HG02973 (cell line): Measurements from ENCODE around the gene MINDY3.
"Not testable (repeated sequence)": the region's sequence is repeated elsewhere in the genome, so short reads cannot be mapped to it uniquely, and the experiment has no call there.

Experiments
- ATAC-seq: cut with Tn5 transposase; IDR thresholded peaks from one replicate; pipeline ENCODE4 v1.9.1; 2021; ENCODE audit warnings: moderate library complexity; ENCODE audit not compliant: unreplicated experiment

The MINDY3 gene

GRCh38 chr10:15857107-15857575 is 3.2 kb downstream of the MINDY3 start:
- no peak for ATAC-seq

DNA sequence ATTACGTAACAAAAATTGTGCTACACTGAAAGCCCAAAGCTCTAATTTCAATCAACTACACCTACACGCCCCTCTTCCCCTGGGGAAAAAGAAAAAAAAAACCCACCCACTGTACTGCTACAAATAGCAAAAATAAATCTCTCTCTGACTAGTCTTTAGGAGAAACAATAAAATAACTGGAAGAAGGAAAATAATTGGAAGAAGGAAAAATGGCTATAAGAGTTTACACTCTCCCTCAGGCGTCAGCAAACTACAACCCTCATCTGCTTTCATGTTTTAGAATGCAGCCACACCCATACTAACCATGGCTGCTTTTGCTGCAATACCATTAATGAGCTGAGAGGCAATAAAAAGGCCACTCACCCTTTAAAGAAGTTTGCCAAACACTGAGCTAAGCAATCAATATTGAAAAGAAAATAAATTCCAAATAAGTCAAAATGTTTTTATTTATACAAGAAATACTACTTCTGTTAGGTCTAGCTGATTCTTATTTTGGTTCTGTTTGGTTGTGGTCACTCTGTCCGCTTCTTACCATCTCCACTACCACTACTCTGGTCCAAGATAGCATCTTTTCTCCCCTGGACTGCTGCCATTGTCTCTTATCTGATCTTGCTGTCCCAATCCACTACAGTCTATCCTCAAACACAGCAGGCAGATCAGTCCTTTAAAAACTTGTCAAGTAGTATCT is 3.8 kb downstream of the MINDY3 start:
- ATAC-seq, result no peak

DNA sequence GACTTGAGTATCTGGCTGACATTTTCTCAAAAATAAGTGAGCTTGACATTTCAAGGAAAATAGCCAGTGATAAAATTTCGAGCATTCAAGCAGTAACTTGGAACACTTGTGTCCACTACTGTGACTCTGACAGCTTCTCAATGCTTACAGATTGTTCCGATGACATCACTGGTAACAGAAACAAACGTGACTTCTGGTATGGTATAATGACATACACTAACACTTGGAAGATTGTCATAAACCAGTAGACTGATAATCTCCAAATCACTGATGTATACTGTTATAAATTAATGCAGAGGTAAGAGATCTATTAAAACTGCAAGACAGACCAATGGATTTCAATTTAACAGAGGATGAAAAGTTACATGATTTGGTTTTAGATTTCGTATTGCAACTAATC is 6.5 kb downstream of the MINDY3 start:
- no peak for ATAC-seq

GRCh38 chr10:15852111-15852557 is 8.2 kb downstream of the MINDY3 start:
- no peak for ATAC-seq

DNA sequence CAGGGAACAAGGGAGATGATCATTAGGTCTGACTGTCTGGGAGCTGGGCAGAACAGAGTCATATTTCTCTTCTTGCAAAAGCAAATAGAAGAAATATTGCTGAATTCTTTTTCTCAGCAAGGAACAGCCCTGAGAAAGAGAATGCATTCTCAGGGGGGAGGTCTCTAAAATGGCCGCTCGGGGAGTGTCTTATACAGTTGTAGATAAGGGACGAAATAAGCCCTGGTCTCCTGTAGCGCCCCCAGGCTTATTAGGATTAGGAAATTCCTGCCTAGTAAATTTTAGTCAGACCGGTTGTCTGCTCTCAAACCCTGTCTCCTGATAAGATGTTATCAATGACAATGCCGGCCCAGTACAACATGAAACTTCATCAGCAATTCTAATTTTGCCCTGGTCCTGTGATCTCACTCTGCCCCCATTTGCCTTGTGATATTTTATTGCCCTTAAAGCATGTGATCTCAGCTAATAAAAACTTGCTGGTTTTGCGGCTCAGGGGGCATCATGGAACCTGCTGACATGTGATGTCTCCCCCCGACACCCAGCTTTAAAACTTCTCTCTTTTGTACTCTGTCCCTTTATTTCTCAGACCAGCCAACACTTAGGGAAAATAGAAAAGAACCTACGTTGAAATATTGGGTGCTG is 9.8 kb downstream of the MINDY3 start:
- ATAC-seq, result not testable (repeated sequence)

DNA sequence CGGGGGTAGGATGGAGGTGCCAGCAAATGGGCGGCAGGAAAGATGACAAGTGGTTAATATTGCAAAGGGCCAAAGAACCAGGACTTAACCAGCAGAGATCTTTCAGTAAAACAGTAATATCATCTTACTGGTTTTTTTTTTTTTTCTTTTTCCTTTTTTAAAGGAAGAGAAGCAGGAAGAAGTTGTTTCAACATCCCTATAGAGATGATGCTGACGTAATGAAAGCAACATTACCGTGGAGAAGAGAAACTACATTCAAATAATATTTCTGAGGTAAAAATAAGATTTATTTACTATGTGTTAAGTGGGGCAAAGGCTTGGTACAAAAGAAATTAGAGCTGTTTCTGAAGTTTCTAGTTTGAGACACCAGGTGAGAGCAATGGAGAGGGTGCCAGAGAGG is 11.0 kb downstream of the MINDY3 start:
- ATAC-seq, result no peak

- no peak for ATAC-seq
These were observed 12.8 kb downstream of the MINDY3 start for GRCh38 chr10:15847481-15847880.

DNA sequence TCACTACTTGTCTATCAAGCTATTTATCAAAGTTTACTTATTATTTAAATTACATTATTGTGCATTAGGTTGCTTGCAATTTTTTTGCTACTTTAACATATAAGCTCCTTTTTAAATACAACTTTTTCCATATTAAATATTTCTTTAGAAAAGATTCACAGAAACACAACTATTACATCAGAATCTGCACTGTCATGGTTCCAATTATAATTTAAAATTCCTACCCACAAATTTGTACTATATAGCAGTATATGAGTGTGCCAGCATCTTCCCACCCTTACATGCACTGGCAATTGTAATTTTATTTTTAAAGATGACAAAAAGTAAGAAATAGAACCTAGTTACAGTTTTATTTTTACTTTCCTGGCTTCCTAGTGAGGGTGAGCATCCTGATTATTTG is 15.8 kb downstream of the MINDY3 start:
- ATAC-seq, result no peak

DNA sequence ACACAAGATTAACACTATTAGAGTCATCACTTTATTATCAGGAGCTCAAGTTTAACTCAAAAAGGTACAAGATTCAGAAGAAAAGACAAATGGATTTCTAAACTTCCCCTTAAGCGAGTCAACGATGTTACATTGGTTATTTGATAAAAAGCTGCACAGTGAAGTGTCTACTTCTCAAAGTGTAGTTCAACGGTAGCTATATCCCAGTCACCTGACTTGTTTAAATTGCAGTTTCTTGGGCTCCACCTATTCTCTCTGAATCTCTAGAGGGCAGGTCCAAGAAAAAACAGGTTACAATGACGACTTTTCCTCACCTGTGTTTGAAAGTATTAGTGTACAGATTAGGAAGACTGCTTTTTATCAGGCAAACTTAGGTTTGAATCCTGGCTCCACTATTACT is 16.6 kb downstream of the MINDY3 start:
- no peak for ATAC-seq

DNA sequence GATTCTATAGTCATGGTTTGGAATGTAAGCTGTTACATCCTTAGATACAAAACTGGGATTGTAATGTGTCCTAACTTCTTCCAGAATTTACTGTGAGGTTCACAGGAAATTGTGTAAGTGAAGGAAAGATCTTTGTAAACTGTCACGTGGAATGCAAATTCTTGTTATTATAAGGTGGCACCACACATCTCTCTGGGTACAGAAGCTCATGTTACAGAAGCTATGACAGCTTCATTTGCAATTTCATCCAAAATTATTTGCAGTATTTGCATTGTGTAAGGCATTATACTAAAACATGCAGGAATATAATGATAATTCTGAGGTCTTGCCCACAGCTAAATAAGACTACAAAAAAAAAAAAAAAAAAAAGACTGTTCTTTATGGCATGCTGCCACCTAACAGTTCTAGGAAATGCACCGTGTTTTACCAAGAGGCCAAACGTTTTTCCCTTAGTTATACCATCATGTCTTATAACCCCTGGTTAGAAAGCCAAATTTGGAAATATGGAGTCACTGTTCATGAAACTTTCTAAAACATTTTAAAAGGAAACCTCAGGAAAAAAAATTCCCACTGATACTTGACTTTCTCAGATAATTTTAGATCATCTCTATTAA is 17.6 kb downstream of the MINDY3 start:
- no peak for ATAC-seq

DNA sequence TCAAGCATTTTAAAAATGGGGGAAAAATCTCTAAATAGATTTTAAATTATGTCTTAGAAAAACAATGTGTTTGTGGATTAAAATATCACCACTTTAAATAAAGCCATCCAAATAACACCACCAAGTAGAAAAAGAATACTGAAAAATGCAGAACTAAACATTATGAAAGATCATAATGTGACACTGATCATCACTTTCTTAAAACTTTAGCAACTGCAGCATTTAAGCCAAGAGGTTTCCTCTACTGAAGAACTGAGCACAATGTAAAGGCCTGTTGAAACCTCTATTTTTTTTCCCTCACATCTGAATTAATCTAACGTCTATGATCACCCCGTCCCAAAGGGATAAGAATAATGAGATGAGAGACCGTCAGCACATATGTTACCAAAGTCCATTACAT is 18.6 kb downstream of the MINDY3 start:
- ATAC-seq, result no peak

DNA sequence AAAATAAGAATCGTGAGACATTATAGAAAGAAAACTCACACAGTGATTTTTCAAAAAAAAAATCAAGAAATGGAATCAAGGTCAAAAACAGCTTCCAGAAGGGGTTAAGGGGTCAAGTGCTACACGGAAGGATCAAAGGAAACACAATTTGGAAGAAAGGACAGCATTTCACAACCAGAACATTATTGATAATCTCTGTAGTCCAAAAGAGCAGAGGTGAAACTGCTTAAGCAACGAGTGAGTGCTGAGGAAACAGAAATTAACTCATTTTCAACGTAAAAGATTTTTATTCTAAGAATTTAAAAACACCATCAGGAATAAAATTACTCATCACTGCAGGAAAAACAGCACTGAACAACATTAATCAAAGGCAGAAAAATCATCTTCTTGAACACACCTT is 23.5 kb downstream of the MINDY3 start:
- no peak for ATAC-seq

DNA sequence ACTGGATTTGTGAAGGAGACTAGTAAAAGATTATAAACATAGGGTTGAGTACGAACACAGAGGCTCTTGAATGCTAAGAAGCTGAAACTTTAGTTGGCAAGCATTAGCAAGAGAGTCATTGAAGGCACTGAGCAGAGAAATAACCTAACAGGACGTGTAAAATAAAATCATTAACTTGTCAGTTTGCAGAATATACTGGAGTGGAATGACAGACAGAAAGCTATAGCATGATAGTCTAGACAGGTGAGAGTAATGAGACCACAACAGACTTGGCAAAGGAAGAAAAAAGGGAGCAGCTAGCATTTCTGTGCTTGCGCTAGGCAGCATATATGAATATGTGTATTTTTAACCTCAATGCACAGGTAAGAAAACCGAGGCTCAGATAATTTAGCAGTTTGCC is 30.8 kb downstream of the MINDY3 start:
- ATAC-seq, result no peak

DNA sequence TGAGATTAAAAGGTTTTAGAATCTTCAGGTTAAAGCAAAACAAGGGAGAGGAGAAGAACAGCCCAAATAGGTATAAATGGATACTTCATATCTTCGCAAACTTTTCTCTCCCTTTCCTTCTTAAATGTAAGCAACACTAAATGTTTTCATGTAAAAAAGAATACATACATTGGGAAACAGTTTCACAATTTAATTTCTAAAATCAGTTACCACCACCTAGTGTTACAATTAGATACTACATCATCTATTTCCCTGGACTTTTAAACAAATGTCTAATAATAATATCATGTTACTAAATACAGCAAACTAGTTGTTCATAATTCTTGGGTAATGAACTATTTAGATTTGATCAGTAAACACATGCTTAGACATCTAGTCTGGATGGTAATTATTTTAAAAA is 35.8 kb downstream of the MINDY3 start:
- ATAC-seq, result no peak

DNA sequence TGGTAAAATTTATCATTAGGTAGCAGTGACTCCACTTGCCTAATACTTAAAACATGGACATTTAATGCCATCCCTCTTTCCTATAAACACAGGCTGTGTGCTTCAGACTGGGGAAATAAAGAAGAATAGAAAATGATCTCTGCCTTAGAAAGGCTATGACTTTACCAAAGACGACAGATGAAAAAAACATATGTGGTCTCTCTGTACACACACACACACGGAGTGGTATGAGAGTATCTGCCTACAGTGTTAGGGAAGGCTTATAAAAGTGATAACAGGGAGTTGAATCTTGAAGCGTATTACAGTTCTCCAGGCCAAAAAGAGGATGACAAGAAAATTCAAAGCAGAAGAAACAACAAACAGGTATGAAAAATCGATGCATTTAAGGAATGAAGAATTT is 38.2 kb downstream of the MINDY3 start:
- no peak for ATAC-seq

GRCh38 chr10:15821046-15821683 is 39.1 kb downstream of the MINDY3 start:
- no peak for ATAC-seq

DNA sequence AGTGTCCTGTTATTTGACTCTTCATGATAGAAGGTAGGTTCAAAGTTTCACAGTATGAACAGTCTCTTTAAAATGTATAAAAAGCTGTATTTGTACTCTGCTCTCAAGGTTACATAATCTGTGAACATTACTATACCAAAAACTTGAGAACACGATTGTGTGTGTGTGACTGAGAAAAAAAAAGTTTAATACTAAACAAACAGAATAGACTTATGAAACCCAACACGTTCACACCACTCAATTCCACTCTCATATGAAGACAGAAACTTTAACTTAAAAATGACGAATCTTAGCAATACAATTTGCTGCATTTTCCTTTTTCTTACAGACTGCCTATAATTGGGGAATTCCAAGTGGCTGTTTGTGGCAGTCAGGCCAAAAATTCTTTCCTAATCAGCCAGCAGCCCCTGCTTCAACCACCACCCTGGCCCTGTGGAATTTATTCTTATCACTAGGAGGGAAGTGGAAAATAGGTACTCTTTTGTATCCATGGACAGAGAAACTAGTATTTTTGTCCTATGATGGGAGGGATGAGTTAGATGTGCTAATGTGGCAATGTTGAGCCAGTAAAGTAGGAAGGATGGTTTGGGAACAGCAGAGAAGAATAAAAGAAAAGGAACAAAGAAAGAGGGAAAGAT is 42.8 kb downstream of the MINDY3 start:
- no peak for ATAC-seq

GRCh38 chr10:15815242-15815885 is 44.9 kb downstream of the MINDY3 start:
- no peak for ATAC-seq

- ATAC-seq, result no peak
These were observed 45.7 kb downstream of the MINDY3 start for GRCh38 chr10:15814565-15814964.

DNA sequence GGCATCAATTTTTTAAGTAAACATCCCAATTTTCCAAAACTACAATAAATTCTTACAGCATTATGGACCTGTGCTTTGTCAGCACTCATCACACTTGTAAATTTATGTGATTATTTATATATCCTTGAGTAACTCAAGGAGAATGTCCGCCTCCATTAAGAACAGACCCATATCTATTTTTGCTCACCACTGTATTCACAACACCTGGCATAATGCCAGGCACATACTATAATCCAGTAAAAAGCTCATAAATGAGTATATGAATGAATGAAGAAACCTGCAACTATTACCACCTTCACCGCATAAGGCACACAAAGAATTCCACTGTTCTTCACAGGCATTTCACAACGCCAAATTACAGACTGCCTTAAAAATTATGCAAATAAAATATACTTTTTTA is 46.9 kb downstream of the MINDY3 start:
- ATAC-seq, result no peak

DNA sequence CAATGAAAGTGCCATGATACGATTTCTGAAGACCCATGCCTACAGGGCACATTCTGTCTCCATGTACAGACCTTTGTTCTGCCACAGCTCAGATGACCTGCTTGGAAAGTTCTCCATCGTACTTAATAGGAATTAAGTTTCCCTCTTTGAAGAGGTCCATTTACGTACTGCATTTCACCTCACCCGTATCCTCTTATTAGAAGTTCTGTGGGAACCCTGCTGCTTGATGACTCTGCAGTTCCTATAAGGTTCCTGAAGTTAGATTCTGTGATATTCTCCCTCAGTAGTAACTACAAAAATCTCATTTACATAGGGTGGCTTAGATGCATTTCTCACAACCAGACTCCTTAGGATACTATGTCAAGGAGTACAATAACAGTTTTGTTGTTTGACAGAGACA is 50.9 kb downstream of the MINDY3 start:
- ATAC-seq, result no peak
